GM21423 (cell line): ENCODE results near the gene LTBP2.

Experiments used
- ATAC-seq: cut with Tn5 transposase; IDR thresholded peaks from one replicate; pipeline ENCODE4 v1.9.1; 2021; ENCODE audit warnings: mild to moderate bottlenecking, moderate library complexity; ENCODE audit not compliant: unreplicated experiment

Gene LTBP2

DNA sequence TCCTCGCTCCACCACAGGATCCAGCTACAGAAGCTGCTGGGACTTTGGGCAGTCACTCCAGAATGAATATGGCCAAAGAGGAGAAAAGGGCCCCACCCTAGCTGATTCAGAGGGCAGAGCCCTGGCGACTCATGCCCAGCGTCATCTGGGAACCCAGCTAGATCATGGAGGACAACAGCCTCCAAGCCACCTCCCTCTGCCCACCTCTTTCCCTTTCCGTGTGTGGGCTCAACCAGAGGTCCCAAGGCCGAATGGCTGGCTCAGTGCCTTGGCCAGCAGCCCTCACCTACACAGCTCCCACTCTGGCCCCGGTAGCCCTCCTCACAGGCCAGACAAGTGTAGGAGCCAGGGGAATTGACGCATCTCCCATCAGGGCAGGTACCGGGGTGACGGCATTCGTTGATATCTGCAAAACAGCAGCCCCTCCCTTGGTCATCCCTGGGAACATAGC lies 101.1 kb downstream of the LTBP2 start:
- ATAC-seq = no peak

DNA sequence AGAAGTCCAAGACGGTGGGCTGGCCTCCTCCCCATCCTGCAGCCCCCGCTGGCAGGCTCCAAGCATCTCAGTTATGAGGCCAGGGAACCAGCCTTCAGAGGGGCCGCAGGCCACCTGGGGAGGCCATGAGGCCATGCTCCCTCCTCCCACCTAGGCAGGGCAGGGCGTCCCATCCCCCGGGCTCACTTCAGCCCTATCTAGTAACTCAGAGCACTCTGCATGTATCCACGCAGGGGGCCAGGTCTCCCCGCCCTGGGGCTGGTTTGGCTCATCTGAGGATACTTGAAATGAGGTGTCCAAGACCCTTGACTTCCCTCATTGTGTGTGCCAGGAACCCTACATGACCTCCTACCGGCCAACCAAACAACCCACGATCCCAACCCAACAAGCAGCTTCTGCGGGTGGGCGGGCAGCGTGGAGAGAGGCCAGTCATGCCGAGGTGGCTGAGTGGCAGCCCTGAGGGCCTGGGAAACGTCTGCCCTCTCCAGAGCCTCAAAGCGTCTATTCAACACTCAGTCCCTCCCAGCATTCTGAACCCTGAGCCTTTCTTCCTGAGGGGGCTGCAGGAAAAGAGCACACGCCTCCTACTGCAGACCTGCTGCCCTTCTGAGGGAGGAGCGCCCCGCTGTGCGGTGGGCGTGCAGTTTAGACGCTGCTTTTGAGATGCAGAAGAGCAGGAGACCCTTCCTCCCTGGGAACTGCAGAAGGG lies 101.7 kb downstream of the LTBP2 start:
- no peak for ATAC-seq

DNA sequence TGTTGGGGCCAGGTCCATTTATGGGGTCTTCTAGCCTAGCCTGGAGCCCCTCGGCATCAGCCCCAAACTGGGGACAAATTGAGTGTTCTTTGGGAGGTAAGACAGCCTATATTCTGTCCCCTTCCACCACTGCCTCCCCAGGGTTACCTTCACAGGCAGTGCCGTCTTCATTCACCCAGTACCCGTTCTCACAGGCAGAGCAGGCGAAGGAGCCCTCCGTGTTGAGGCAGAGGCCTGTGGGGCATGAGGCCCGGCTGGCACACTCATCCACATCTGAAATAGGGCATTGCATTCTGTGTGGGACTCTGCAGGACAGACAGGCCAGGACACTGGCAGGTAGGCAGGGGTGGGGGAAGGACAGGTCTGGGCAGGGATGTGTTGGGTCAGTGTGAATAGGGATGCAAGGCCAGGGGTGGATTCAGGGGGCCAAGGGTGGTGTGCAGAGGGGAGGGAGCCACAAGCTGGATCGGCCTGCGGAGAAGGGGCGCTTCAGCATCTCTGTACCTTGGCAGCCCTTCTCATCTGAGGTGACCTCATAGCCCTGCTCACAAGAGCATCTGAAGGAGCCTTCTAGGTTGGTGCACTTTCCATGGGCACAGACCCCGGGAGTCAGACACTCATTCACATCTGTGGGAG lies 102.3 kb downstream of the LTBP2 start:
- no peak for ATAC-seq

DNA sequence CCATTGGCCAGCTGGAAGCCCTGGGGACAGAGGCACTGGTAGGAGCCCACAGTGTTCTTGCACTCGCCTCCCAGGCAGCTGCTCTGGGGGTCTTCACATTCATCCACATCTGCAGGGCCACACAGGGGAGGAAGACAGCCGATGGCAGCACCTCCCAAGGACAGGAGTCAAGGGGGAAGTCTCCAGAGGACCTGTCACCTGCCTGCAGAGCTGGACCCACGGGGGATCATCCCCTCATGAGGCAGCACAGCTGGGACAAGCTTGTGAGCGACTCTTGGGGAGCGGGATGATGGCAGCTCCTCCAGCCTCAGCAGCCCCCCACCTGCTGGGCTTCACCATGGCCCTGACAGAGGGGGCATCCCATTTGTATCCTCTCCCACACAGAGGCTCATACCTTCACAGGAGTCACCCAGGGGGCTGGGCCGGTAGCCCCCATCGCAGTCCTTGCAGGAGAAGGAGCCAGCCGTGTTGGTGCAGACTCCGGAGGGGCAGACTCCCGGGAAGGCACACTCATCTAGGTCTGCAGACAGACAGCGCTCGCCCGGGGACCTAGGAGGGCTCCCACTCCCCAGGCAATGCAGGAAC lies 103.1 kb downstream of the LTBP2 start:
- no peak for ATAC-seq

DNA sequence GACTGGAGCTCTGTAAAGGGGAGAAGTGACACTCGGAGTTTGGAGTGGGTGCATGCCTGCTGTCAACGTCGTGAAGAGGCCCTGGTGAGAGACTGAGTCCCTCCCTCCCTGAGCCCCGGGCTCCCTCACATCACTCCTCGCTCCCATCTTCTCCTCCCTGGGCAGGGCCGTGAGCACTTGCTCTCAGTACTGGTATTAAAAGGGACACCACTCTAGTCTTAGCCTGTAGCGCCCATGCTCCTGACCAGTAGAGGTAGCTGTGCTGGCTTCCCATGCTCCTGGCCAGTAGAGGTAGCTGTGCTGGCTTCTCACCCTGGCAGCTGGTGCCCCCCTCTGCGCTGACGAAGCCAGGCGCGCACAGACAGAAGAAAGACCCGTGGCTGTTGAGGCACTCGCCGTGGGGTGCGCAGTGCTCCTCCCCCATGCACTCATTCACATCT lies 103.7 kb downstream of the LTBP2 start:
- ATAC-seq = no peak

DNA sequence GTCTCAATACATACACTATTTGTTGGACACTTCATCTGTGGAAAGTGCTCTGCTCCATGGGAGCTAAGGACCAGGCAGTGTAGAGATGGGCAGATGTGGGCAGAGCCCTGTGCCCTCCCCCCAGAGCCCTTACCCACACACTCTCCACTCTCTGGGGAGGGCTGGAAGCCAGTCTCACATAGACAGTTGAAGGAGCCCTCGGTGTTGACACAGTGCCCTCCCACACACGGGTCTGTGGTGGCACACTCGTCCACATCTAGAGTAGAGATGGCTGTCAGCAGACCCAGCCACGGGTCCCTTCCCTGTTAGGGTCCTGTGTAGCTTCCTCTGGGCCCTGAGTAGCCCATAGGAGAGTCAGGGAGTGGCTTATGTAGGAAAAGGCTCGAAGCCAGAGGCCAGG lies 104.2 kb downstream of the LTBP2 start:
- no peak for ATAC-seq

DNA sequence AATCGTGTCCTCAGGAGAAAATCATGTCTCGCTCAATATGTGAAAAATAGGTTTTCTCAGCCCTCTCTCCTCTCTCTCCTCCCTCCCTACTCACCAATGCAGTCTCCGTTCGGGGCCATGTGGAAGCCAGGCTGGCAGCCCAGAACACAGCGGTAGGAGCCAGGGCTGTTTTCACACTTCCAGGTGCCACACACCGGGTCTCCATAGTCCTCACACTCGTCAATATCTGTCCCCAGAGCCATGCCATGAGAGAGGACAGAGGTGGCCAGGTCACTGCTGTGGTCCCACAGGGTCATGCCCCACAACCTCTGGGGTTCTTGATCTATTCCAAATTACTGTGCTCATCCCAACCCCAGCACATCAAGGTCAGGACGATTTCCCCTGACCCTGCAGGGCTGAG lies 105.0 kb downstream of the LTBP2 start:
- ATAC-seq = no peak

DNA sequence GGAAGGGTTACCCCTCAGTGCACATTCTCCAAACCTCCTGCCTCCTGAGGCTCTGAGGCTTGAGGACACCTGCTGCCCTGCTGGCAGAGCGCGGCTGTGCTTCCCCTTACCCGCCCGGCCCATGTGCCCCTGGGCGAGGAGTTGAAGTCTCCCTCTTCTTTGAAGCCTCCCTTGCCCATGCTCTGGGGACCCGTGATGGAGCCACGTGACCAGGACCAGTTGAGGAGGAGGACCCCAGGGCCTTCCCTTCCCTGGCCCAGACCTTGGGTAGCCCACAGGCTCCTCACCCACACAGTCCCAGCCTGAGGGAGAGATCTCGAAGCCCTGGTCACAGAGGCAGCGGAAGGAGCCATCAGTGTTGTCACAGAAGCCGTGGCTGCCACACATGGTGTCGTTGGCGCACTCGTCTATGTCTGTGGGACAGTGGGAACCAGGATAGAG lies 105.6 kb downstream of the LTBP2 start:
- no peak for ATAC-seq

DNA sequence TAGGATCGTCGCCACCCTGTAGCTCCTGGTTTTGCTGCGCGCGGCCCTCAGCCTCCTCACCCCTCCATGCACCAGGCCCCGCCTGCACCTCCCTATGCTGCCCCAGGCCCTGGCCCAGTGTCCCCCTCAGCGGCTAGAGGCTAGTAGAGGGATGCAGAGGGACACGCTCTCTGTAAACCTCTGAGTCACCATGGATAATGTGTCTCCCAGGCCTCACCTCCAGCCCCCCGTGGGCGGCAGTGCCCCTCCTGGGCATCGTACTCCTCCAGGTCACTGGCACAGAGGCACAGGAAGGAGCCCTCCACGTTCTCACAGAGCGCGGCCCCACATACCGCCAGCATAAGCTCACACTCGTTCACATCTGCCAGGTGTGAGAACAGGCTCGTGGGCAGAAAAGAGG lies 106.2 kb downstream of the LTBP2 start:
- no peak for ATAC-seq

DNA sequence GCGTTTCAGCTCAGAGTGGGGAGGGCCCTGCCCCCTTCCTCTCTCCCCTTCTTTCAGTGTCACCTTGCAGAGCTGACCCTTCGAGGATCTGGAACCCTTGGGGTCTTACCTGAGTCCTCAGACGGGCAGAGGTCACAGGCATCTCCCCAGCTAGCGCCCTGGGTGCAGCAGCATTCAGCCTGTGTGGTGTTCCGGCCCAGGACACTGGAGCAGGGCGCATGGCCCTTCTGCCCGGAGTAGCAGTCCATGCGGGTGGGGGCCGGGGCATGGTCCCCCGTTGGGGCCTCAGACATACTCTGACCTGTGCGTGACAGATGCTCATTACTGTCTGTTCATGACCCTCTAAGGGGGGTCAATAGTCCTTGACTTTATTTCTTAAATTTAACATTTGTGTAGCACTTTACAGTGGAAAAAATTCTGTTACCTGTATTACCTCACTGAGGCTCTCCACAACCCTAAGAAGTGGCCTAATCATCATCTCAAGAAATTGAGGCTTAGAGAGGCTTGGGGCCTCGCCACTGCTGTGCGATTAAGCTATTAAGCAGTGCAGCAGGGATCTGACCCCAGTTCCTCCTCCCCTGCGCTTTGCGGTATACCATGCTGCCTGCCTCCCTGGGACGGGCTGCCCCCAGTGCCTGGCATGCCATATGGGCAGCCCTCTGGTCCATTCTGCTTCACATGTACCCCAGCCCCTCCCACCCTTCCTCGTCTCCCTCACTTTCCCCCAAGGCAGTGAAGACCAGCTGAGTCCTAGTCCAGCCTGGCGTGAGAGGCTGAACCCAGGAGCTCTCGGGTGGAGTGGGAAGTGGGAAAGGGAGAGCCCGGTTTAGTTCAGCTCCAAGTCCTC lies 106.9 kb downstream of the LTBP2 start:
- ATAC-seq = no peak

DNA sequence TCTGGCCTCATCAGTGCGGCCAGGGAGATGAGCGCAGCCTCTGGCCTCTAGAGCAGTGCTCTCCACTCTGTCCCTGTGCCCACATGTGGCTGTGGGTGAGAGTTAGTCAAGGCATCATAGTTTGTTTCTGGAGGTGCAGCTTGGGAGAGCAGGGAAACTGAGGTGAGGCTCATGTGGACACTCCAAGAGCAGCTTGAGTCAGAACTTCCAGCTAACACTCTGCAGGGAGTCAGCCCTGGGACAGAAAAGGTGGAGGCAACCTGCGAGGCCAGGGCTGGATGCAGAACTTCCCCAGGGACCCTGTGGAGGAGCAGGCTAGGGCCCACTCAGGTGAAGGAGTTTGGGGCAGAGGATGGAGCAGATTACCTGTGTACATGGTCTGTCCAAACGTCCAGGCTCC lies 107.6 kb downstream of the LTBP2 start:
- no peak for ATAC-seq

DNA sequence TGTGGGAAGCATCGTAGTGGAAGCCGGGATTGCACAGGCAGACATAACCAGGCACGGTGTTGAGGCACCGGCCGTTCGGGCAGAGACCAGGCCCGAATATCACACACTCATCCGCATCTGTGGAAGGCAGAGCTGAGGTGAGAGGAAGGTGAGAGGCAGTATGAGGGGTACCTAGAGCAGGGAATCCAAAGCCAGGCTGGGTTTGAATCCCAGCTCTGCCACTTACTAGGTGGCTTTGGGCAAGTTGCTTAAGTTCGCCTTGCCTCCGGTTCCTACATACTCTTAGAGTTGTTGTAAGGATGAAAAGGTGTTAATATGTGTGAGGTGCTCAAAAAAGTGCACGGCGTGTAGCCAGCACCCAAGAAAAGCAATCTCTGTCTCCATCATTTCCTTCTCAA lies 108.1 kb downstream of the LTBP2 start:
- ATAC-seq = no peak

DNA sequence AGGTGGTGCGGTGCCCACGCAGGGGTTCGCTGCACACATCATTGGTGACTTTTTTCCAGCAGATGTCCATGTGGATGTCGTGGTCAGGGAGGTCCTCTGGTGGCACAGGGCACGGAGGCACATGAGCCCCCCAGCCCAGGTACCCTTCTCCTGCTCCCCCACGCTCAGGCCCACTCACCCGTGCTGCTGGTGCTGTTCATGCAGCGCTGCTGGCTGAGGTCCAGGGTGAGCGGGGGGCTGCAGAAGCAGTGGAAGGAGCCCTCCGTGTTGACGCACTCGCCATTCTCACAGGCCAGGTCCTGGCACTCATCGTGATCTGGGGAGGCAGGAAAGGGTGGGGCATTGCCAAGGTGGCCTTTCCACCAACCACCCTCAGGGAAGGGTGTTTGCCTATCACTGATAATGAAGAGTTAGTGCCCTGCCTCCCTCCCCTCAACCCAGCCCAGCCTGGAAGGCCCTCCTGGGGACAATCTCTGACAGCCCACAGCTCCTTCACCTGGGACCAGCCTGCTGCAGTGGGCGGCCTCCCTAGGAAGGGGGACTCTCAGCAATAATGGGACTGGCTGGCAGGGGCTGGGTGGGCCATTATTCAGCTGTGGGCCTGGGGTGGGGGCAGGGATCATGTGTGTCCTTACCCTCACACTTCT lies 108.6 kb downstream of the LTBP2 start:
- no peak for ATAC-seq

DNA sequence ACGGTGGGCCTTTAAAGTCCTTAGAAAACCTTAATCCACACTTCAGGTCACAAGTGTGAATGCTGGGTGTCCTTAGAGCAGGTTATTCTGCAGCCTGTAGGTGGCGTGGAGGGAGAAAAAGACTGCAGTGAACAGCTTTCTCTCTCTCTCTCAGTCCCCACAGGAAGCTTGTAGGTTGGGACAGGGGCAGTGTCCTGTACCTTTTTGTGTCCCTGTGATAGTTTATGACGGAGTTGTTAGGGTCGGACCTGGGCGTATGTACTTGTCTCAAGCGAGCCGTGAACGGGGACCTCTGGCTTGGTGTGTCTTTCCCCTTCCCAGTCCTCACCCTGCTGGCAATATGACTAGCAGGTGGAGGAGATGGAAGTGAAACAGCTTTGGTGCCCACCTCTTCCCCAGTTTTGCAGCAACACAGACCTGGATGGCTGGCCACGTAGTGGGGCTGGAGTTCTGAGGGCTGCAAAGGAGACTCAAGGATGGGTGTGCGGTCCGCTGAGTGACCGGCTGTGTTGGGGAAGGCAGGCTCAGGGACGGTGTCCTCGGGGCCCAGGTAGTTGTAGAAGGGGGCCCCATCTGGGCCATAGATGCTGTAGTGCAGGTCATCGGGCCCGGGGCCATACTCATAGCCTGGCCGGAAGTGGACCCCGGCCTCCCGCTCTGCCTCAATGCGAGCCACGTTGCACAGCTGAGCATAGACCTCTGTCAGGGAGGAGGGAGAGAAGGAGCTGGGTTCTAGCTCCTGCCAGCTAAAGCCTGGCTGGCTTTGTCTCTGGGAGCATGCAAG lies 109.6 kb downstream of the LTBP2 start:
- no peak for ATAC-seq

DNA sequence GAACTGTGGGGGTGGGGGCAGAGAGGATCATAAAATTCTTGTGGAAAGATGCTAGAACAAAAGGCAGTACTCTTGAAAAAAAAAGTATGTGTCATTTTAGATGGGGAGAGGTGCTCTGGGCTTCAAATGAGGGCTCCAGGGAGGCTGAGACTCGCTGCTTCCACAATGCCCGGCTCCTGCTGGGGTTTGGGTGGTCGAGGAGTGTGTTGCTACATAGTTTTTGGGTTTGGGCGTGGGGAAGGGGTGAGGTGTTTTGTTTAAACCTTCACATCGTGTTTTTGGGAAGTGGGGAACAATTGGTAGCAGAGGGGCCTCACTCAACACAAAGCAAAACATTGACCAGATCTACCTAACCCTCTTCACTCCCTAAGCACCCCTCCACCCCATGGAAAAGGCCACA lies 110.3 kb downstream of the LTBP2 start:
- ATAC-seq = no peak

DNA sequence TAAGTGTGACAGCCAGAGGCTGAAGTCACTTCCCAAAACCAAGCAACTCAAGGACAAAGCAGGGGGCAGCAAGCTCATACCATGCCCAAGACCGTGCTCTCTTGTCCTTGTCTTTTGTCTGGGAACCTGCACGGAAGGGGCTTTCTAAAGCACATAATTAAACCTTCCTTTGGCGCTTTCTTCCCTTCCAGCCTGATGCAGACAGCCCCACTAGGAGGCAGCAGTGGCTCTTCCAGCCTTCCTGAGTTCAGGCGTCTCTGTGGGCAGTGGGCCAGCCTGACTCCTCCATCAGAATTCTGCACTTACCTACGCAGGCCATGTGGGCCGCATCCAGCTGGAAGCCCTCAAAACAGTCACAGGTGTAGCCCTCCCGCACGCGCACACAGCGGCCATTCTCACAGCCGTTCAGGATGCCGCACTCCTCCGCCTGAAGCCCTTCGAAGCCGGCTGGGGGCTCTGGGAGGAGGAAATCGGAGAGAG lies 110.9 kb downstream of the LTBP2 start:
- ATAC-seq = no peak

DNA sequence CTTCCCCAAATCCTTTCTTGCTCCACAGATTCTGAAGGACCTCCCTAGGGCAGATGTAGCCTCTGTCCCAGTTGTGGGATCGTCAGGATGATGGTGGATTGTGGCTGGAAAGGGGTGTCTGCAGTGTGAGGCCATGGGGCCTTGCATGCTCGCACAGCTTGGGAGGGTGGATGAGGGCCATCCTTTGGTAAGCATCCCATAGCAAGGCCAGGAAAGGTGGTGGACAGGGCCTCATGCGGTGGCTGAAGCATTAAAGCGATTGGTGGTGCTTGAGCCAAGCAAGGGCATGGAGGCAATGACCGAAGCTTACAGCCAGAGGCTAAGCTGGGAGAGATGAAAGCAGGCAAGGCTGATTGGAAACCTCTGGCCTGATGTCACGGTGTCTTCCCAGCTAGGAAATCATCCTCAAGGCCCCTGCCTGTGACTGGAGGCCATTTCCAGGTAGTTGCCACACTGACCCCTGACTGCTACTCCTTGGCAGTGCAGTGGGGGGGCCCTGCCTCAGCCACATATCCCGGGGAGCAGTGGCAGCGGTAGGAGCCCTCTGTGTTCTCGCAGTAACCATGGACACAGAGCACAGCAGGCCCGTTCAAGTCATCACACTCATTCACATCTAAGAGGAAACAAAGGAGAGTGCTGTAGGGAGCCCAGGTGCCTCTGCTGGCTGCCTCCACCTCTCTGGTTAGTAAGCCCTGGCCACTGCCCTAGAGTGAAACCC lies 111.5 kb downstream of the LTBP2 start:
- ATAC-seq = no peak

DNA sequence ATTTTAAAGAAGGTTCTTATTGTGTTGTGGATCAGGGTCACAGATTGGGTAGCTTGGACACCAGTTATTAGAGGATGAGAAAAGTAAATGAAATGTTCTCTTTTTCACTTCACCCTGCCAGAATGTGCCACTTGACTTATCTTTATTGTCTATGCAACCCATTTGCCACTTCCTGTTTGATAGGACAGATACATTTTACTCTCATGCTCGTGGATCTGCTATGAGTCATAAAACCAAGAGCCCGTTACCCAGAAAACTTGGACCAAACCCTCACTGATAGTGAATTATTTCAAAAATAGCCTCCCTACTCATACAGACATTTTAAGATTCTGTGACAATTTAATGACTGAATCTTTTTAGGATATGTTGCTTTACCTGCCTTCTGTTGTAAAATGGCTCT lies 116.7 kb downstream of the LTBP2 start:
- ATAC-seq = no peak
